GM18870 (cell line): ENCODE measurements around the gene STRBP.

Source experiments
- ATAC-seq: cut with Tn5 transposase; IDR thresholded peaks from one replicate; pipeline ENCODE4 v1.9.1; 2021; ENCODE audit warnings: moderate library complexity; ENCODE audit not compliant: unreplicated experiment

Gene STRBP

GRCh38 chr9:123072407-123072995, 195.9 kb downstream of the STRBP start:
- ATAC-seq, result no peak
